Measurements from ENCODE around the gene SPOUT1. TPM values are rescaled to one million over a fixed set of nuclear protein-coding genes. Genes with fewer than 3 reads are reported as not detected.
"Not testable (repeated sequence)": the region's sequence is repeated elsewhere in the genome, so short reads cannot be mapped to it uniquely, and the experiment has no call there.

The SPOUT1 gene
- total RNA-seq, 1 experiment from 2014 or later = 39.6 TPM

GRCh38 chr9:128790536-128790935, 39.1 kb downstream of the SPOUT1 start:
- in situ Hi-C loops (cut with HindIII; ENCODE audit: low pct_unique_long_range_greater_than_20kb, low sequenced_read_pairs) = no loop called here
- DNase-seq (ENCODE audit: low read depth, low spot score) = no peak

GRCh38 chr9:128788445-128788844, 41.1 kb downstream of the SPOUT1 start:
- DNase-seq (ENCODE audit: low read depth, low spot score) = no peak
- in situ Hi-C loops (cut with HindIII; ENCODE audit: low pct_unique_long_range_greater_than_20kb, low sequenced_read_pairs) = no loop called here

- no peak for DNase-seq (ENCODE audit: low read depth, low spot score)
- in situ Hi-C loops (cut with HindIII; ENCODE audit: low pct_unique_long_range_greater_than_20kb, low sequenced_read_pairs) = no loop called here
These were observed 41.9 kb downstream of the SPOUT1 start for GRCh38 chr9:128787659-128788058.

- in situ Hi-C loops (cut with HindIII; ENCODE audit: low pct_unique_long_range_greater_than_20kb, low sequenced_read_pairs) = no loop called here
- DNase-seq (ENCODE audit: low read depth, low spot score) = peak; percentile 89
These were observed 42.7 kb downstream of the SPOUT1 start, which contains the start of gene TBC1D13 for GRCh38 chr9:128786681-128787601. TBC1D13 (plus strand) TSS chr9:128787253; CDS start chr9:128787354, 101 bp downstream.

- in situ Hi-C loops (cut with HindIII; ENCODE audit: low pct_unique_long_range_greater_than_20kb, low sequenced_read_pairs) = no loop called here
- no peak for DNase-seq (ENCODE audit: low read depth, low spot score)
These were observed 44.2 kb downstream of the SPOUT1 start for GRCh38 chr9:128785427-128785826.

- in situ Hi-C loops (cut with HindIII; ENCODE audit: low pct_unique_long_range_greater_than_20kb, low sequenced_read_pairs) = no loop called here
- DNase-seq (ENCODE audit: low read depth, low spot score) = no peak
These were observed 46.9 kb downstream of the SPOUT1 start for GRCh38 chr9:128782669-128783068.

GRCh38 chr9:128781187-128782070, 48.2 kb downstream of the SPOUT1 start:
- no peak for DNase-seq (ENCODE audit: low read depth, low spot score)
- in situ Hi-C loops (cut with HindIII; ENCODE audit: low pct_unique_long_range_greater_than_20kb, low sequenced_read_pairs) = no loop called here

GRCh38 chr9:128780093-128780492, 49.5 kb downstream of the SPOUT1 start:
- in situ Hi-C loops (cut with HindIII; ENCODE audit: low pct_unique_long_range_greater_than_20kb, low sequenced_read_pairs); DNase-seq (ENCODE audit: low read depth, low spot score): not testable (repeated sequence)

- DNase-seq (ENCODE audit: low read depth, low spot score) = no peak
- in situ Hi-C loops (cut with HindIII; ENCODE audit: low pct_unique_long_range_greater_than_20kb, low sequenced_read_pairs) = no loop called here
These were observed 54.8 kb downstream of the SPOUT1 start for GRCh38 chr9:128774804-128775203.

GRCh38 chr9:128773049-128773448, 56.5 kb downstream of the SPOUT1 start:
- no peak for DNase-seq (ENCODE audit: low read depth, low spot score)
- in situ Hi-C loops (cut with HindIII; ENCODE audit: low pct_unique_long_range_greater_than_20kb, low sequenced_read_pairs) = no loop called here

GRCh38 chr9:128771745-128772519, 57.7 kb downstream of the SPOUT1 start, which contains the start of gene ZER1:
ZER1 (minus strand) TSS chr9:128771927; CDS start chr9:128755565, 16,362 bp downstream.
- in situ Hi-C loops (cut with HindIII; ENCODE audit: low pct_unique_long_range_greater_than_20kb, low sequenced_read_pairs) = no loop called here

GRCh38 chr9:128771094-128771721, 58.4 kb downstream of the SPOUT1 start:
- in situ Hi-C loops (cut with HindIII; ENCODE audit: low pct_unique_long_range_greater_than_20kb, low sequenced_read_pairs) = no loop called here
- no peak for DNase-seq (ENCODE audit: low read depth, low spot score)

More at GRCh38 chr9:128771745-128772519, 57.7 kb downstream of the SPOUT1 start, which contains the start of gene ZER1:
- DNase-seq (ENCODE audit: low read depth, low spot score) = peak; percentile 87

GRCh38 chr9:128770286-128771030, 59.1 kb downstream of the SPOUT1 start:
- no peak for DNase-seq (ENCODE audit: low read depth, low spot score)
- in situ Hi-C loops (cut with HindIII; ENCODE audit: low pct_unique_long_range_greater_than_20kb, low sequenced_read_pairs) = no loop called here

Data from SK-MEL-5 (cell line).